A549 (cell line): ENCODE results near the gene ERBB2.

Experiments used
- EP300 ChIP-seq, 2 experiments: fragments of >200 bp; sonication (Bioruptor Twin); formaldehyde crosslinking; IDR thresholded peaks; 2 replicates in 1 of 2; 3 replicates in 1 of 2; pipeline ENCODE4 v1.6.1; 2016 to 2017
- KDM1A ChIP-seq: fragments of 200-600 bp; sonication (generic); IDR thresholded peaks from 2 replicates; pipeline ENCODE4 v1.6.1; 2016; ENCODE audit warnings: low read depth, mild to moderate bottlenecking
- MAX ChIP-seq: IDR thresholded peaks from 2 replicates; pipeline ENCODE4 v1.6.1; 2012
- MAZ ChIP-seq: fragments of 150-350 bp; IDR thresholded peaks from 2 replicates; pipeline ENCODE4 v1.6.1; 2014; ENCODE audit warnings: antibody characterized with exemption, low read depth, low read length, borderline replicate concordance
- MYC ChIP-seq: IDR thresholded peaks from 2 replicates; pipeline ENCODE4 v1.6.1; 2012; ENCODE audit warnings: mild to moderate bottlenecking, inconsistent platforms, low read length, improper control_type of control experiment, borderline replicate concordance
- POLR2A ChIP-seq: IDR thresholded peaks from 2 replicates; pipeline ENCODE4 v1.6.1; 2012; ENCODE audit warnings: mild to moderate bottlenecking, low read length
- TF ChIP-seq, protein P1 (sequence below): fragments of >200 bp; sonication (Bioruptor Twin); formaldehyde crosslinking; IDR thresholded peaks from 3 replicates; pipeline ENCODE4 v1.5.1; 2016
- TF ChIP-seq, protein P2 (sequence below): fragments of 200-600 bp; sonication (generic); IDR thresholded peaks from 2 replicates; pipeline ENCODE4 v1.6.1; 2016; ENCODE audit warnings: antibody characterized with exemption, mild to moderate bottlenecking, moderate library complexity

GRCh38 chr17:39772415-39772814 lies 72.6 kb downstream of the ERBB2 start:
- TF ChIP-seq MAX: no peak
- TF ChIP-seq, protein P1, sequence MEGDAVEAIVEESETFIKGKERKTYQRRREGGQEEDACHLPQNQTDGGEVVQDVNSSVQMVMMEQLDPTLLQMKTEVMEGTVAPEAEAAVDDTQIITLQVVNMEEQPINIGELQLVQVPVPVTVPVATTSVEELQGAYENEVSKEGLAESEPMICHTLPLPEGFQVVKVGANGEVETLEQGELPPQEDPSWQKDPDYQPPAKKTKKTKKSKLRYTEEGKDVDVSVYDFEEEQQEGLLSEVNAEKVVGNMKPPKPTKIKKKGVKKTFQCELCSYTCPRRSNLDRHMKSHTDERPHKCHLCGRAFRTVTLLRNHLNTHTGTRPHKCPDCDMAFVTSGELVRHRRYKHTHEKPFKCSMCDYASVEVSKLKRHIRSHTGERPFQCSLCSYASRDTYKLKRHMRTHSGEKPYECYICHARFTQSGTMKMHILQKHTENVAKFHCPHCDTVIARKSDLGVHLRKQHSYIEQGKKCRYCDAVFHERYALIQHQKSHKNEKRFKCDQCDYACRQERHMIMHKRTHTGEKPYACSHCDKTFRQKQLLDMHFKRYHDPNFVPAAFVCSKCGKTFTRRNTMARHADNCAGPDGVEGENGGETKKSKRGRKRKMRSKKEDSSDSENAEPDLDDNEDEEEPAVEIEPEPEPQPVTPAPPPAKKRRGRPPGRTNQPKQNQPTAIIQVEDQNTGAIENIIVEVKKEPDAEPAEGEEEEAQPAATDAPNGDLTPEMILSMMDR: no peak
- TF ChIP-seq MYC: no peak
- TF ChIP-seq, protein P2, sequence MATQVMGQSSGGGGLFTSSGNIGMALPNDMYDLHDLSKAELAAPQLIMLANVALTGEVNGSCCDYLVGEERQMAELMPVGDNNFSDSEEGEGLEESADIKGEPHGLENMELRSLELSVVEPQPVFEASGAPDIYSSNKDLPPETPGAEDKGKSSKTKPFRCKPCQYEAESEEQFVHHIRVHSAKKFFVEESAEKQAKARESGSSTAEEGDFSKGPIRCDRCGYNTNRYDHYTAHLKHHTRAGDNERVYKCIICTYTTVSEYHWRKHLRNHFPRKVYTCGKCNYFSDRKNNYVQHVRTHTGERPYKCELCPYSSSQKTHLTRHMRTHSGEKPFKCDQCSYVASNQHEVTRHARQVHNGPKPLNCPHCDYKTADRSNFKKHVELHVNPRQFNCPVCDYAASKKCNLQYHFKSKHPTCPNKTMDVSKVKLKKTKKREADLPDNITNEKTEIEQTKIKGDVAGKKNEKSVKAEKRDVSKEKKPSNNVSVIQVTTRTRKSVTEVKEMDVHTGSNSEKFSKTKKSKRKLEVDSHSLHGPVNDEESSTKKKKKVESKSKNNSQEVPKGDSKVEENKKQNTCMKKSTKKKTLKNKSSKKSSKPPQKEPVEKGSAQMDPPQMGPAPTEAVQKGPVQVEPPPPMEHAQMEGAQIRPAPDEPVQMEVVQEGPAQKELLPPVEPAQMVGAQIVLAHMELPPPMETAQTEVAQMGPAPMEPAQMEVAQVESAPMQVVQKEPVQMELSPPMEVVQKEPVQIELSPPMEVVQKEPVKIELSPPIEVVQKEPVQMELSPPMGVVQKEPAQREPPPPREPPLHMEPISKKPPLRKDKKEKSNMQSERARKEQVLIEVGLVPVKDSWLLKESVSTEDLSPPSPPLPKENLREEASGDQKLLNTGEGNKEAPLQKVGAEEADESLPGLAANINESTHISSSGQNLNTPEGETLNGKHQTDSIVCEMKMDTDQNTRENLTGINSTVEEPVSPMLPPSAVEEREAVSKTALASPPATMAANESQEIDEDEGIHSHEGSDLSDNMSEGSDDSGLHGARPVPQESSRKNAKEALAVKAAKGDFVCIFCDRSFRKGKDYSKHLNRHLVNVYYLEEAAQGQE: no peak
- no peak for TF ChIP-seq EP300 (IDR thresholded peaks at IDR 0.05)
- no peak for TF ChIP-seq KDM1A
- TF ChIP-seq POLR2A: no peak
- no peak for TF ChIP-seq MAZ
